ENCODE data around the gene PCDH9.
"Not testable (repeated sequence)": the region's sequence is repeated elsewhere in the genome, so short reads cannot be mapped to it uniquely, and the experiment has no call there.

PCDH9 gene

GRCh38 chr13:67125681-67126080, 104.5 kb downstream of the PCDH9 start:
- no peak for DNase-seq (ENCODE audit: low read depth)

GRCh38 chr13:67123165-67123564, 107.0 kb downstream of the PCDH9 start:
- DNase-seq (ENCODE audit: low read depth), result no peak

GRCh38 chr13:67122251-67122650, 107.9 kb downstream of the PCDH9 start:
- no peak for DNase-seq (ENCODE audit: low read depth)

GRCh38 chr13:67120872-67121531, 109.1 kb downstream of the PCDH9 start:
- DNase-seq (ENCODE audit: low read depth), result no peak

- no peak for DNase-seq (ENCODE audit: low read depth)
Measured at GRCh38 chr13:67119481-67119894, 110.6 kb downstream of the PCDH9 start.

- no peak for DNase-seq (ENCODE audit: low read depth)
Measured at GRCh38 chr13:67118277-67118676, 111.9 kb downstream of the PCDH9 start.

- DNase-seq (ENCODE audit: low read depth), result no peak
Measured at GRCh38 chr13:67117010-67117550, 113.1 kb downstream of the PCDH9 start.

- no peak for DNase-seq (ENCODE audit: low read depth)
Measured at GRCh38 chr13:67107979-67108378, 122.2 kb downstream of the PCDH9 start.

- DNase-seq (ENCODE audit: low read depth), result no peak
Measured at GRCh38 chr13:67106502-67107057, 123.6 kb downstream of the PCDH9 start.

- DNase-seq (ENCODE audit: low read depth), result no peak
Measured at GRCh38 chr13:67101730-67102467, 128.2 kb downstream of the PCDH9 start.

GRCh38 chr13:67100730-67101129, 129.4 kb downstream of the PCDH9 start:
- no peak for DNase-seq (ENCODE audit: low read depth)

GRCh38 chr13:67099494-67099893, 130.6 kb downstream of the PCDH9 start:
- no peak for DNase-seq (ENCODE audit: low read depth)

- DNase-seq (ENCODE audit: low read depth), result no peak
Measured at GRCh38 chr13:67097892-67098452, 132.2 kb downstream of the PCDH9 start.

GRCh38 chr13:67096893-67097292, 133.2 kb downstream of the PCDH9 start:
- DNase-seq (ENCODE audit: low read depth), result not testable (repeated sequence)

- DNase-seq (ENCODE audit: low read depth), result no peak
Measured at GRCh38 chr13:67096418-67096817, 133.7 kb downstream of the PCDH9 start.

- no peak for DNase-seq (ENCODE audit: low read depth)
Measured at GRCh38 chr13:67095621-67096020, 134.5 kb downstream of the PCDH9 start.

GRCh38 chr13:67094952-67095351, 135.2 kb downstream of the PCDH9 start:
- no peak for DNase-seq (ENCODE audit: low read depth)

GRCh38 chr13:67094078-67094477, 136.1 kb downstream of the PCDH9 start:
- no peak for DNase-seq (ENCODE audit: low read depth)

- DNase-seq (ENCODE audit: low read depth), result no peak
Measured at GRCh38 chr13:67091603-67092002, 138.5 kb downstream of the PCDH9 start.

- no peak for DNase-seq (ENCODE audit: low read depth)
Measured at GRCh38 chr13:67090856-67091255, 139.3 kb downstream of the PCDH9 start.

GRCh38 chr13:67087527-67087926, 142.6 kb downstream of the PCDH9 start:
- no peak for DNase-seq (ENCODE audit: low read depth)

GRCh38 chr13:67086260-67086659, 143.9 kb downstream of the PCDH9 start:
- DNase-seq (ENCODE audit: low read depth), result no peak

GRCh38 chr13:67084066-67084465, 146.1 kb downstream of the PCDH9 start:
- DNase-seq (ENCODE audit: low read depth), result no peak
